Aorta (tissue), 5 donors: Measurements from ENCODE around the gene RSRC1. TPM values are rescaled to one million over a fixed set of nuclear protein-coding genes. Genes with fewer than 3 reads are reported as not detected.

Experiments
- ATAC-seq: fragments of 200-7000 bp; cut with Tn5 transposase; one replicate; pipeline ENCODE4 v1.9.1; 2022; ENCODE audit warnings: moderate library complexity; ENCODE audit not compliant: low FRiP score
- DNase-seq, 2 donors: peaks; one replicate each; pipeline ENCODE4 v3.0.0-alpha.2; 2020
- H3K27ac ChIP-seq, 2 donors: one replicate each; pipeline ENCODE4 v1.5.1; 2013; ENCODE audit warnings: low read length in 2 of 2, mild to moderate bottlenecking in 2 of 2, moderate library complexity in 2 of 2, control low read depth in 1 of 2, inconsistent platforms in 1 of 2, low read depth in 1 of 2
- H3K27me3 ChIP-seq, 2 donors: one replicate each; pipeline ENCODE4 v1.6.1; 2013; ENCODE audit warnings: control low read depth in 1 of 2, low read length in 1 of 2, mild to moderate bottlenecking in 1 of 2, moderate library complexity in 1 of 2; ENCODE audit not compliant: insufficient read depth in 2 of 2, control insufficient read depth in 1 of 2
- H3K36me3 ChIP-seq, 2 donors: one replicate each; pipeline ENCODE4 v1.6.1; 2013; ENCODE audit warnings: control low read depth in 1 of 2, low read length in 1 of 2, mild to moderate bottlenecking in 1 of 2; ENCODE audit not compliant: insufficient read depth in 2 of 2, control insufficient read depth in 1 of 2
- H3K4me1 ChIP-seq, 2 donors: one replicate each; pipeline ENCODE4 v1.6.1; 2013; ENCODE audit warnings: low read length in 2 of 2, control low read depth in 1 of 2, mild to moderate bottlenecking in 1 of 2, moderate library complexity in 1 of 2; ENCODE audit not compliant: insufficient read depth in 2 of 2, control insufficient read depth in 1 of 2
- H3K4me3 ChIP-seq, 2 donors: one replicate each; pipeline ENCODE4 v1.5.1; 2013; ENCODE audit warnings: low read length in 2 of 2, control low read depth in 1 of 2, mild to moderate bottlenecking in 1 of 2
- H3K9me3 ChIP-seq: one replicate; pipeline ENCODE4 v1.6.1; 2013; ENCODE audit warnings: mild to moderate bottlenecking, low read length; ENCODE audit not compliant: control insufficient read depth
- WGBS, 2 donors: extraction: QIAGEN DNeasy Blood & Tissue Kit; methylation state at CpG; one replicate each; pipeline ENCODE4 v1.1.7; 2013; 5-methylcytosine and 5-hydroxymethylcytosine counted together
- intact Hi-C, 2 donors: fragments of 100-400 bp; cut with DNase I; formaldehyde crosslinking; loops; one replicate each; pipeline versions ENCODE4 v1.14.2 to v1.15.0; 2022
- polyA plus RNA-seq, 2 donors: library from polyadenylated mRNA; stranded (reverse); fragments of 200-250 nt; gene quantifications; one replicate each; pipeline ENCODE4 v1.2.3, GENCODE V29; 2013
- total RNA-seq, 2 donors: library from RNA; stranded (reverse); fragmentation: NEBNext Ultra II Directional; extraction: Animal tissue kit (Norgen Biotek cat#: 25700); gene quantifications; one replicate each; pipeline ENCODE4 v1.2.1, GENCODE V29; 2021
- donor health status: healthy with polysubstance abuse.
- donor health status: Bipolar disorder and iron deficiency.
- donor health status: DM: no; HTN: no; CAD: no.
- donor health status: DM: no; HTN: no; CAD: no.
- donor health status: DM: yes; HTN: yes; CAD: no.

The RSRC1 gene
- total and polyA plus RNA-seq, 4 donors: 17.3 to 39.4 (median 28.4) TPM

- intact Hi-C loops: no loop called here
- 39% methylated on average over 19 of the region's 19 CpGs for WGBS, 2 donors
These were observed 6.0 kb upstream of the RSRC1 start for GRCh38 chr3:158103887-158104327.

GRCh38 chr3:158104431-158104921 is 5.4 kb upstream of the RSRC1 start:
- Histone ChIP-seq H3K4me3 (peak overlapping the region in 1 of 2 donors; percentile 13), H3K27ac (no peak overlapping the region), H3K9me3 (no peaks in the 10 kb centered on the region), H3K27me3 (no peaks in the 10 kb centered on the region), H3K4me1 (no peaks in the 10 kb centered on the region), H3K36me3 (no peaks in the 10 kb centered on the region)
- no peak for DNase-seq
- no peak for ATAC-seq
- whole genome bisulfite sequencing, 2 donors: 50 to 55% methylated on average over 5 of the region's 5 CpGs
- intact Hi-C loops: no loop called here

More at GRCh38 chr3:158103887-158104327, 6.0 kb upstream of the RSRC1 start:
- H3K9me3 ChIP-seq: no peaks in the 10 kb centered on the region
- no peak overlapping the region for H3K4me3 ChIP-seq
- peaks cover 0 to 1% of the 10 kb centered on the region in 2 donors for H3K27me3 ChIP-seq
- no peaks in the 10 kb centered on the region for H3K4me1 ChIP-seq
- no peaks in the 10 kb centered on the region for H3K36me3 ChIP-seq
- DNase-seq: no peak
- no peak for ATAC-seq
- H3K27ac ChIP-seq: no peak overlapping the region

GRCh38 chr3:158105119-158105709 is 4.7 kb upstream of the RSRC1 start:
- peak overlapping the region; percentile 39 to 45 for H3K4me3 ChIP-seq
- WGBS, 2 donors: 2 to 4% methylated on average over 39 of the region's 39 CpGs
- no peaks in the 10 kb centered on the region for H3K36me3 ChIP-seq
- no peaks in the 10 kb centered on the region for H3K9me3 ChIP-seq
- DNase-seq (no peak), ATAC-seq (no peak)
- no peak overlapping the region for H3K27ac ChIP-seq
- no peaks in the 10 kb centered on the region for H3K27me3 ChIP-seq
- H3K4me1 ChIP-seq: no peaks in the 10 kb centered on the region
- intact Hi-C loops: no loop called here

- Histone ChIP-seq H3K27me3 (no peaks in the 10 kb centered on the region), H3K9me3 (no peaks in the 10 kb centered on the region), H3K4me3 (peak overlapping the region; percentile 43 to 45), H3K4me1 (no peaks in the 10 kb centered on the region), H3K27ac (no peak overlapping the region), H3K36me3 (no peaks in the 10 kb centered on the region)
- intact Hi-C loops: no loop called here
- whole genome bisulfite sequencing, 2 donors: 1% methylated on average over 24 to 45 of the region's 45 CpGs
- ATAC-seq (no peak), DNase-seq (peak; percentile 65 to 82)
These were observed 4.1 kb upstream of the RSRC1 start for GRCh38 chr3:158105710-158106253.

GRCh38 chr3:158106766-158107471 is 3.0 kb upstream of the RSRC1 start:
- intact Hi-C loops: no loop called here
- Histone ChIP-seq H3K9me3 (no peaks in the 10 kb centered on the region), H3K4me1 (no peaks in the 10 kb centered on the region), H3K4me3 (peak overlapping the region in 1 of 2 donors; percentile 45), H3K36me3 (no peaks in the 10 kb centered on the region), H3K27ac (no peak overlapping the region), H3K27me3 (no peaks in the 10 kb centered on the region)
- DNase-seq (no peak), ATAC-seq (no peak)
- 8 to 9% methylated on average over 37 of the region's 37 CpGs for WGBS, 2 donors

- intact Hi-C loops: no loop called here
- H3K27ac ChIP-seq: no peak overlapping the region
These were observed 2.1 kb upstream of the RSRC1 start for GRCh38 chr3:158107605-158108444.

GRCh38 chr3:158108445-158108985 is 1.4 kb upstream of the RSRC1 start:
- Histone ChIP-seq H3K36me3 (no peaks in the 10 kb centered on the region), H3K4me1 (no peaks in the 10 kb centered on the region), H3K4me3 (no peak overlapping the region), H3K27me3 (no peaks in the 10 kb centered on the region), H3K27ac (no peak overlapping the region), H3K9me3 (no peaks in the 10 kb centered on the region)
- WGBS, 2 donors: 25 to 29% methylated on average over 2 of the region's 2 CpGs
- no peak for ATAC-seq
- DNase-seq: no peak
- intact Hi-C loops: no loop called here

More at GRCh38 chr3:158107605-158108444, 2.1 kb upstream of the RSRC1 start:
- H3K36me3 ChIP-seq: no peaks in the 10 kb centered on the region
- H3K9me3 ChIP-seq: no peaks in the 10 kb centered on the region
- 24 to 31% methylated on average over 15 of the region's 15 CpGs for WGBS, 2 donors
- ATAC-seq: no peak
- DNase-seq: no peak
- no peak overlapping the region for H3K4me3 ChIP-seq
- H3K27me3 ChIP-seq: no peaks in the 10 kb centered on the region
- H3K4me1 ChIP-seq: no peaks in the 10 kb centered on the region

- Histone ChIP-seq H3K9me3 (no peaks in the 10 kb centered on the region), H3K4me3 (peak overlapping the region; percentile 89 to 92), H3K27ac (no peak overlapping the region), H3K4me1 (no peaks in the 10 kb centered on the region), H3K27me3 (no peaks in the 10 kb centered on the region), H3K36me3 (no peaks in the 10 kb centered on the region)
- no peak for DNase-seq
- WGBS, 2 donors: 8 to 11% methylated on average over 9 of the region's 9 CpGs
- intact Hi-C loops: no loop called here
- no peak for ATAC-seq
These were observed 540 bp upstream of the RSRC1 start for GRCh38 chr3:158109295-158109803.
